B cell (primary cell): ENCODE measurements around the gene BFSP1.

Source experiments
- EZH2 ChIP-seq: IDR thresholded peaks from 2 replicates; pipeline ENCODE4 v1.6.1; 2012; ENCODE audit warnings: borderline replicate concordance, low read depth, mild to moderate bottlenecking, moderate library complexity, low read length; ENCODE audit not compliant: insufficient read depth, poor library complexity, severe bottlenecking
- TF ChIP-seq, protein P1 (sequence below): fragments of 200-600 bp; IDR thresholded peaks from one replicate; pipeline ENCODE4 v1.8.0; 2022; ENCODE audit warnings: antibody characterized with exemption, mild to moderate bottlenecking

DNA sequence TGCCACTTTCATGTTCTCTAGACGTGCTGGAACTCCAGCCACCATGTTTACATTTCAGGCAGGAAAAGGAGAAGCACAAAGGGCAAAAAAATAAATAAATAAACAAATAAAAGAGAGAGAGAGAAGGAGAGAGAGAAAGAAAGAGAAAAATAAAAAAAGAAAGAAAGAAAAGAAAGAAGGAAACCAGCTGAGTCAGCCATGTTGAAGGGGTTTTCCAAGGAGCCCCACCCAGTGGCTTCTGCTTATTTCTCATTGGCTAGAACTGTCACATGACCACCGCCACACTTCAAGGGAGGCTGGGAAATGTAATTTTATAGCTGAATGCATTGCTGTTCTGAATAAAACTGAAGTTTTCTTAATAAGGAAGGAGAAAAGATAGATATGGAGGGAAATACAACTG lies 71.1 kb downstream of the BFSP1 start:
- TF ChIP-seq, protein P1, sequence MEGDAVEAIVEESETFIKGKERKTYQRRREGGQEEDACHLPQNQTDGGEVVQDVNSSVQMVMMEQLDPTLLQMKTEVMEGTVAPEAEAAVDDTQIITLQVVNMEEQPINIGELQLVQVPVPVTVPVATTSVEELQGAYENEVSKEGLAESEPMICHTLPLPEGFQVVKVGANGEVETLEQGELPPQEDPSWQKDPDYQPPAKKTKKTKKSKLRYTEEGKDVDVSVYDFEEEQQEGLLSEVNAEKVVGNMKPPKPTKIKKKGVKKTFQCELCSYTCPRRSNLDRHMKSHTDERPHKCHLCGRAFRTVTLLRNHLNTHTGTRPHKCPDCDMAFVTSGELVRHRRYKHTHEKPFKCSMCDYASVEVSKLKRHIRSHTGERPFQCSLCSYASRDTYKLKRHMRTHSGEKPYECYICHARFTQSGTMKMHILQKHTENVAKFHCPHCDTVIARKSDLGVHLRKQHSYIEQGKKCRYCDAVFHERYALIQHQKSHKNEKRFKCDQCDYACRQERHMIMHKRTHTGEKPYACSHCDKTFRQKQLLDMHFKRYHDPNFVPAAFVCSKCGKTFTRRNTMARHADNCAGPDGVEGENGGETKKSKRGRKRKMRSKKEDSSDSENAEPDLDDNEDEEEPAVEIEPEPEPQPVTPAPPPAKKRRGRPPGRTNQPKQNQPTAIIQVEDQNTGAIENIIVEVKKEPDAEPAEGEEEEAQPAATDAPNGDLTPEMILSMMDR = no peak
- no peak for TF ChIP-seq EZH2
